GM23338 (cell line): Measurements from ENCODE around the gene IL16. TPM values are rescaled to one million over a fixed set of nuclear protein-coding genes. Genes with fewer than 3 reads are reported as not detected.

Source experiments
- ATAC-seq: fragments of 200-7000 bp; cut with Tn5 transposase; 3 replicates; pipeline ENCODE4 v1.9.1; 2020
- DNase-seq: peaks from one replicate; pipeline ENCODE4 v3.0.0-alpha.2; 2015; ENCODE audit warnings: low spot score
- H2AFZ ChIP-seq: fragments of 200-600 bp; sonication (generic); 2 replicates; pipeline ENCODE4 v1.8.0; 2016; ENCODE audit warnings: antibody characterized with exemption, mild to moderate bottlenecking, moderate library complexity
- H3F3A ChIP-seq: fragments of 200-600 bp; sonication (generic); replicated peaks from 2 replicates; pipeline ENCODE4 v1.8.0; 2017; ENCODE audit warnings: antibody characterized with exemption, mixed run types, low read depth
- H3K27ac ChIP-seq: fragments of 200-600 bp; sonication (generic); 2 replicates; pipeline ENCODE4 v1.6.1; 2016; ENCODE audit warnings: low read depth
- H3K27me3 ChIP-seq: fragments of 200-600 bp; sonication (generic); 2 replicates; pipeline ENCODE4 v1.8.0; 2016; ENCODE audit warnings: mild to moderate bottlenecking, mixed run types, moderate library complexity; ENCODE audit not compliant: insufficient read depth
- H3K36me3 ChIP-seq: fragments of 200-600 bp; sonication (generic); 2 replicates; pipeline ENCODE4 v1.8.0; 2016; ENCODE audit warnings: mild to moderate bottlenecking; ENCODE audit not compliant: insufficient read depth
- H3K4me1 ChIP-seq: fragments of 200-600 bp; sonication (generic); 2 replicates; pipeline ENCODE4 v1.8.0; 2016; ENCODE audit warnings: mild to moderate bottlenecking, moderate library complexity; ENCODE audit not compliant: insufficient read depth
- H3K4me2 ChIP-seq: fragments of 200-600 bp; sonication (generic); 2 replicates; pipeline ENCODE4 v1.7.1; 2017; ENCODE audit warnings: mixed run types
- H3K4me3 ChIP-seq: fragments of 200-600 bp; sonication (generic); 2 replicates; pipeline ENCODE4 v1.6.1; 2016; ENCODE audit warnings: mixed run types
- H3K79me2 ChIP-seq: fragments of 200-600 bp; sonication (generic); replicated peaks from 2 replicates; pipeline ENCODE4 v1.8.0; 2017; ENCODE audit warnings: mild to moderate bottlenecking; ENCODE audit not compliant: insufficient read depth
- H3K9me2 ChIP-seq: fragments of 200-600 bp; sonication (generic); 2 replicates; pipeline ENCODE4 v1.8.0; 2017; ENCODE audit not compliant: insufficient read depth
- H4K20me1 ChIP-seq: fragments of 200-600 bp; sonication (generic); replicated peaks from 2 replicates; pipeline ENCODE4 v1.8.0; 2017; ENCODE audit warnings: mild to moderate bottlenecking; ENCODE audit not compliant: insufficient read depth
- H3K27ac Mint-ChIP-seq: 2 replicates; pipeline ENCODE4 v1.8.0; 2020; ENCODE audit warnings: inconsistent platforms, mild to moderate bottlenecking, moderate library complexity, mixed read lengths
- H3K27me3 Mint-ChIP-seq: 3 replicates; pipeline ENCODE4 v1.8.0; 2022; ENCODE audit warnings: low read depth, mild to moderate bottlenecking, moderate library complexity, mixed read lengths, inconsistent platforms; ENCODE audit not compliant: insufficient read depth, poor library complexity
- H3K36me3 Mint-ChIP-seq: 3 replicates; pipeline ENCODE4 v1.8.0; 2021; ENCODE audit warnings: low read depth, mild to moderate bottlenecking, inconsistent platforms, moderate library complexity, mixed read lengths
- H3K4me1 Mint-ChIP-seq: 3 replicates; pipeline ENCODE4 v1.8.0; 2020; ENCODE audit warnings: mild to moderate bottlenecking, inconsistent platforms, mixed read lengths
- H3K4me3 Mint-ChIP-seq: 3 replicates; pipeline ENCODE4 v1.8.0; 2021; ENCODE audit warnings: moderate library complexity, mild to moderate bottlenecking, inconsistent platforms, mixed read lengths
- H3K9me3 Mint-ChIP-seq: 3 replicates; pipeline ENCODE4 v1.8.0; 2020; ENCODE audit warnings: moderate library complexity, mild to moderate bottlenecking, inconsistent platforms, mixed read lengths
- CREB1 ChIP-seq: fragments of 250-450 bp; sonication (Bioruptor Pico); IDR thresholded peaks from 2 replicates; pipeline ENCODE4 v1.5.0; 2020; ENCODE audit warnings: low read depth, mild to moderate bottlenecking, moderate library complexity
- EZH2phosphoT487 ChIP-seq: fragments of 200-600 bp; sonication (generic); IDR thresholded peaks from one replicate; pipeline ENCODE4 v1.8.1; 2018; ENCODE audit warnings: antibody characterized with exemption; ENCODE audit not compliant: unreplicated experiment
- JUNB ChIP-seq: IDR thresholded peaks from one replicate; pipeline ENCODE4 v1.6.1; 2016; ENCODE audit warnings: antibody characterized with exemption; ENCODE audit not compliant: unreplicated experiment
- POLR2AphosphoS5 ChIP-seq: IDR thresholded peaks from 2 replicates; pipeline ENCODE4 v1.6.1; 2016; ENCODE audit warnings: antibody characterized with exemption, low read depth
- ZNF114 ChIP-seq: fragments of 250-450 bp; sonication (Bioruptor Pico); IDR thresholded peaks from 2 replicates; pipeline ENCODE4 v1.5.0; 2020; ENCODE audit warnings: mild to moderate bottlenecking, moderate library complexity
- ZNF331 ChIP-seq: fragments of 250-450 bp; sonication (Bioruptor Pico); IDR thresholded peaks from 2 replicates; pipeline ENCODE4 v1.5.0; 2020; ENCODE audit warnings: low read depth, mild to moderate bottlenecking, moderate library complexity
- polyA plus RNA-seq: library from polyadenylated mRNA; unstranded; fragments of >200 nt; fragmentation: Nextera tagmentation; extraction: Ambion mirVana; gene quantifications from 2 replicates; pipeline ENCODE4 v1.2.1, GENCODE V29; 2016
- total RNA-seq: library from RNA; depleted of rRNA; stranded (reverse); fragments of >200 nt; shearing (Covaris generic); gene quantifications from 2 replicates; pipeline ENCODE4 v1.2.3, GENCODE V29; 2014
- TF ChIP-seq, protein P1 (sequence below): IDR thresholded peaks from one replicate; pipeline ENCODE4 v1.6.1; 2018; ENCODE audit warnings: antibody characterized with exemption; ENCODE audit not compliant: unreplicated experiment
- TF ChIP-seq, protein P2 (sequence below): IDR thresholded peaks from 2 replicates; pipeline ENCODE4 v1.6.1; 2016; ENCODE audit warnings: antibody characterized with exemption

IL16 gene
- total and polyA plus RNA-seq, 2 experiments from 2014 or later: 0.29 TPM; not detected in 1

DNA sequence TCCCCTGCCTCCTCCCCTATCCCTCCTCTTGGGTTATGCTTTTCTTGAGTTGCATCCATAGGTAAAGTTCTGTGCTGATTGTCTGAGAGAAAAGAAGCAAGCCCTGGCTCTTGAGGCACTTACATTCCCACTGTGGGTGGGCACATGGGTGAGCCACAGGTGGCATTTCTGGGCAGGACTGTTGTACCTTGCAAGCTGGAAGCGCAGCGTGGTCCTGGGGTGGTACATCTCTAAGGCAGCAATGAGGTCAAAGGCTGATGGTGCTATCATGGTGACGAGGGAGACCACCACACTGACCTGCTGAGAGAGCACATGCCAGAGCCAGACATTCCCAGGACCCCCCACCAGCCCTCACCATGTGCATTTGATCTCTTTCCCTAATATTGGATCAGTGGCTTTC, 152.6 kb downstream of the IL16 start (continued):
- TF ChIP-seq ZNF331 (CRISPR knock-in tag): no peak
- no peak for TF ChIP-seq ZNF114
- no peak for TF ChIP-seq JUNB

DNA sequence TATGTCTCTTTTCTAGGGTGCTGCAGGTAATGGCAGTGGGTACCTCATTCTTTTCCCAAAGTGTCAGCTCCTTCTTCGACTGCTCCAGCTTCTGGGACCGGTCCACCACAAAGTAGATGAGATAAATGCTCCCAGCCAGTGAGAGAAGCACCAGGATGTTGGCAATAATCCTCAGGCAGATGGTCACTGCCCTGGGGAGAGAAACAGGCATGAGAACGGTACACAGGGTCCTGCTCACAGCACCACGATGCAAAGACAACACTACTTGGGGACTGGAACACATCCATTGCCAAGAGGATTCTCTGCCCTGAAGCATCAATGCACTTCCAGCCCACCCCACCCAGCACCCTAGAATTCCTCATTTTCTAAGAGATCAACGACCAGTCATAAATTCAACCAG, 155.0 kb downstream of the IL16 start:
- H3K4me3 ChIP-seq: no peak overlapping the region
- H3K4me1 ChIP-seq: peaks cover 4% of the 10 kb centered on the region; the same call in 1 of the 2 replicates
- no peak overlapping the region for H3K27ac ChIP-seq
- H3K79me2 ChIP-seq: no peaks in the 10 kb centered on the region
- H2AFZ ChIP-seq: no peak overlapping the region
- no peaks in the 10 kb centered on the region for H3K36me3 ChIP-seq
- Mint-ChIP-seq H3K4me1 (peaks cover 6% of the 10 kb centered on the region; the same call in 2 of the 3 replicates), H3K9me3 (no peaks in the 10 kb centered on the region), H3K27ac (no peak overlapping the region), H3K36me3 (no peaks in the 10 kb centered on the region), H3K27me3 (no peaks in the 10 kb centered on the region), H3K4me3 (no peak overlapping the region)
- no peaks in the 10 kb centered on the region for H4K20me1 ChIP-seq
- DNase-seq (no peak), ATAC-seq (no peak)
- H3K9me2 ChIP-seq: no peaks in the 10 kb centered on the region
- TF ChIP-seq CREB1 (CRISPR knock-in tag) (no peak), POLR2AphosphoS5 (no peak)
- TF ChIP-seq, protein P1, sequence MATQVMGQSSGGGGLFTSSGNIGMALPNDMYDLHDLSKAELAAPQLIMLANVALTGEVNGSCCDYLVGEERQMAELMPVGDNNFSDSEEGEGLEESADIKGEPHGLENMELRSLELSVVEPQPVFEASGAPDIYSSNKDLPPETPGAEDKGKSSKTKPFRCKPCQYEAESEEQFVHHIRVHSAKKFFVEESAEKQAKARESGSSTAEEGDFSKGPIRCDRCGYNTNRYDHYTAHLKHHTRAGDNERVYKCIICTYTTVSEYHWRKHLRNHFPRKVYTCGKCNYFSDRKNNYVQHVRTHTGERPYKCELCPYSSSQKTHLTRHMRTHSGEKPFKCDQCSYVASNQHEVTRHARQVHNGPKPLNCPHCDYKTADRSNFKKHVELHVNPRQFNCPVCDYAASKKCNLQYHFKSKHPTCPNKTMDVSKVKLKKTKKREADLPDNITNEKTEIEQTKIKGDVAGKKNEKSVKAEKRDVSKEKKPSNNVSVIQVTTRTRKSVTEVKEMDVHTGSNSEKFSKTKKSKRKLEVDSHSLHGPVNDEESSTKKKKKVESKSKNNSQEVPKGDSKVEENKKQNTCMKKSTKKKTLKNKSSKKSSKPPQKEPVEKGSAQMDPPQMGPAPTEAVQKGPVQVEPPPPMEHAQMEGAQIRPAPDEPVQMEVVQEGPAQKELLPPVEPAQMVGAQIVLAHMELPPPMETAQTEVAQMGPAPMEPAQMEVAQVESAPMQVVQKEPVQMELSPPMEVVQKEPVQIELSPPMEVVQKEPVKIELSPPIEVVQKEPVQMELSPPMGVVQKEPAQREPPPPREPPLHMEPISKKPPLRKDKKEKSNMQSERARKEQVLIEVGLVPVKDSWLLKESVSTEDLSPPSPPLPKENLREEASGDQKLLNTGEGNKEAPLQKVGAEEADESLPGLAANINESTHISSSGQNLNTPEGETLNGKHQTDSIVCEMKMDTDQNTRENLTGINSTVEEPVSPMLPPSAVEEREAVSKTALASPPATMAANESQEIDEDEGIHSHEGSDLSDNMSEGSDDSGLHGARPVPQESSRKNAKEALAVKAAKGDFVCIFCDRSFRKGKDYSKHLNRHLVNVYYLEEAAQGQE: no peak
- no peak overlapping the region for H3K4me2 ChIP-seq
- no peaks in the 10 kb centered on the region for H3K27me3 ChIP-seq
- no peaks in the 10 kb centered on the region for H3F3A ChIP-seq

DNA sequence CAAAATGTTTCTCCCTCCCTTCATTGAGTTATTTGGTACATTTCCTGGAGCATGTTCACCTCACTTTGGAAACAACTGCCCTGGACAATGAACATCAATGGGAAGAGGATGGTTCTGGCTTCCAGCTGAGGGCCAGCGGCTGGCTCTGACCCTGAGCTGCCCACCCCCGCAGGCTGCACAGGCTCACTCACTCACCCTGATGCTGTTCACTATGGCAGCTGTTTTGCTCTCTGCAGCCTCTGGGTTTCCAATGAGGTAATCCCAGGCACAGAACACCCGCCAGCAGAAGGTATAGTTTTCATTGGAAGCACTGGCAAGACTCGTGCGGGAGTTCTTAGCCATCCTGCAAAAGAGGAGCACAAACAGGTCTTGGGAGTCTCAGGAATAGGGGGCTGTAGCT, 159.6 kb downstream of the IL16 start:
- Histone ChIP-seq H3K79me2 (no peaks in the 10 kb centered on the region), H2AFZ (no peak overlapping the region; the same call in 1 of the 2 replicates), H4K20me1 (no peaks in the 10 kb centered on the region), H3K4me2 (no peak overlapping the region), H3K27ac (no peak overlapping the region), H3K9me2 (no peaks in the 10 kb centered on the region), H3K27me3 (no peaks in the 10 kb centered on the region), H3F3A (no peaks in the 10 kb centered on the region), H3K4me1 (peaks cover 9% of the 10 kb centered on the region; the same call in 1 of the 2 replicates), H3K4me3 (no peak overlapping the region), H3K36me3 (no peaks in the 10 kb centered on the region)
- no peak overlapping the region for H3K4me3 Mint-ChIP-seq
- peaks cover 2% of the 10 kb centered on the region for H3K27me3 Mint-ChIP-seq
- DNase-seq: no peak
- no peaks in the 10 kb centered on the region for H3K36me3 Mint-ChIP-seq
- H3K4me1 Mint-ChIP-seq: peaks cover 13% of the 10 kb centered on the region
- no peaks in the 10 kb centered on the region for H3K9me3 Mint-ChIP-seq
- peak; percentile 74 for ATAC-seq
- no peak overlapping the region for H3K27ac Mint-ChIP-seq
- TF ChIP-seq JUNB: no peak
- no peak for TF ChIP-seq EZH2phosphoT487
- TF ChIP-seq, protein P1: no peak
- no peak for TF ChIP-seq ZNF331 (CRISPR knock-in tag)
- TF ChIP-seq, protein P2, sequence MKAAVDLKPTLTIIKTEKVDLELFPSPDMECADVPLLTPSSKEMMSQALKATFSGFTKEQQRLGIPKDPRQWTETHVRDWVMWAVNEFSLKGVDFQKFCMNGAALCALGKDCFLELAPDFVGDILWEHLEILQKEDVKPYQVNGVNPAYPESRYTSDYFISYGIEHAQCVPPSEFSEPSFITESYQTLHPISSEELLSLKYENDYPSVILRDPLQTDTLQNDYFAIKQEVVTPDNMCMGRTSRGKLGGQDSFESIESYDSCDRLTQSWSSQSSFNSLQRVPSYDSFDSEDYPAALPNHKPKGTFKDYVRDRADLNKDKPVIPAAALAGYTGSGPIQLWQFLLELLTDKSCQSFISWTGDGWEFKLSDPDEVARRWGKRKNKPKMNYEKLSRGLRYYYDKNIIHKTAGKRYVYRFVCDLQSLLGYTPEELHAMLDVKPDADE: no peak
- no peak for TF ChIP-seq CREB1 (CRISPR knock-in tag)
